Measurements from ENCODE around the gene OR6N2.

- TF ChIP-seq POLR2AphosphoS5 (IDR thresholded peaks at IDR 0.05) (no peak), POLR2A (IDR thresholded peaks at IDR 0.05) (no peak)
- TF ChIP-seq, protein P1, sequence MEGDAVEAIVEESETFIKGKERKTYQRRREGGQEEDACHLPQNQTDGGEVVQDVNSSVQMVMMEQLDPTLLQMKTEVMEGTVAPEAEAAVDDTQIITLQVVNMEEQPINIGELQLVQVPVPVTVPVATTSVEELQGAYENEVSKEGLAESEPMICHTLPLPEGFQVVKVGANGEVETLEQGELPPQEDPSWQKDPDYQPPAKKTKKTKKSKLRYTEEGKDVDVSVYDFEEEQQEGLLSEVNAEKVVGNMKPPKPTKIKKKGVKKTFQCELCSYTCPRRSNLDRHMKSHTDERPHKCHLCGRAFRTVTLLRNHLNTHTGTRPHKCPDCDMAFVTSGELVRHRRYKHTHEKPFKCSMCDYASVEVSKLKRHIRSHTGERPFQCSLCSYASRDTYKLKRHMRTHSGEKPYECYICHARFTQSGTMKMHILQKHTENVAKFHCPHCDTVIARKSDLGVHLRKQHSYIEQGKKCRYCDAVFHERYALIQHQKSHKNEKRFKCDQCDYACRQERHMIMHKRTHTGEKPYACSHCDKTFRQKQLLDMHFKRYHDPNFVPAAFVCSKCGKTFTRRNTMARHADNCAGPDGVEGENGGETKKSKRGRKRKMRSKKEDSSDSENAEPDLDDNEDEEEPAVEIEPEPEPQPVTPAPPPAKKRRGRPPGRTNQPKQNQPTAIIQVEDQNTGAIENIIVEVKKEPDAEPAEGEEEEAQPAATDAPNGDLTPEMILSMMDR (IDR thresholded peaks at IDR 0.05): no peak
Observed at GRCh38 chr1:158821723-158822122, 40.7 kb upstream of the OR6N2 start.

Measured in suprapubic skin (tissue), 4 donors.